Fibroblast of upper back skin (primary cell): ENCODE data around the gene GTPBP1.

Experiments used
- DNase-seq: peaks from one replicate; pipeline ENCODE4 v3.0.0-alpha.2; 2013

The GTPBP1 gene

DNA sequence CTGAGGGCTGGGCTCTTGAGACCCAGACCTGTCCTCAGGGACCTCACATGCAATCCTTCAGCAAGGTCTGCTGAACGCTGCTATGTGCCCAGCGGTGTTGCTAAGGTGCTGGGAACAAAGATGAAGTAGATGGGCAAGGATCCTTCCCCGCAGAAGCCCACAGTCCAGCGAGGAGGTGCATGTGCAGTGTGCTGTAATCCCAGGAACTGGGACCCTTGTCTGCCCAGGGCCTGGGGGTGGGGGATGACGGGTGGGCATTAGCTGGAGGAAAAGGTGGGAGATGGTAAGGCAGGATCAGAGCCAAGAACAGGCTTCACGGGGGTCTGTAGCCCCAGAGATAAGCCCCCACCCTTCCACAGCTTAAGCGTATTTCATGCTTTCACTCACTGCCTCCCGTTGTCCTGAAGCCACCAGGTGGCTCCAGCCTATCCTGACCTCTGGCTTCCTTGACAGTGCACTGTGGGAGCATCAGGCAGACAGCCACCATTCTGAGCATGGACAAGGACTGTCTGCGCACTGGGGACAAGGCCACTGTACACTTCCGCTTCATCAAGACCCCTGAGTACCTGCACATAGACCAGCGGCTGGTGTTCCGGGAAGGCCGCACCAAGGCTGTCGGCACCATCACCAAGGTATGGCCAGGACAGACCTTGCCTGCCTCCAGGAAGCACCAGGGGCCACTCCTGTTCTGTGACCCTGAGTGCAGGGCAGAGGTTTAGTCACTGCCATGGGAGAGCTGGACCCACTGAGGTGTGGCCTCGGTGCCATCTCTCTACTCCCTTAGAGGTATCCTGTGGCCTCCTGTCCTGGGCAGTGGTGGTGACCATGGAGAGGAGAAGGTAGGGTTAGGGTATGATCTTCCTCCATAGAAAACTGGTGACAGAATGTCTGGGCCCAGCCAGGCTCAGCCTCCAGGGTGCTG lies 22.0 kb downstream of the GTPBP1 start:
- DNase-seq: no peak

DNA sequence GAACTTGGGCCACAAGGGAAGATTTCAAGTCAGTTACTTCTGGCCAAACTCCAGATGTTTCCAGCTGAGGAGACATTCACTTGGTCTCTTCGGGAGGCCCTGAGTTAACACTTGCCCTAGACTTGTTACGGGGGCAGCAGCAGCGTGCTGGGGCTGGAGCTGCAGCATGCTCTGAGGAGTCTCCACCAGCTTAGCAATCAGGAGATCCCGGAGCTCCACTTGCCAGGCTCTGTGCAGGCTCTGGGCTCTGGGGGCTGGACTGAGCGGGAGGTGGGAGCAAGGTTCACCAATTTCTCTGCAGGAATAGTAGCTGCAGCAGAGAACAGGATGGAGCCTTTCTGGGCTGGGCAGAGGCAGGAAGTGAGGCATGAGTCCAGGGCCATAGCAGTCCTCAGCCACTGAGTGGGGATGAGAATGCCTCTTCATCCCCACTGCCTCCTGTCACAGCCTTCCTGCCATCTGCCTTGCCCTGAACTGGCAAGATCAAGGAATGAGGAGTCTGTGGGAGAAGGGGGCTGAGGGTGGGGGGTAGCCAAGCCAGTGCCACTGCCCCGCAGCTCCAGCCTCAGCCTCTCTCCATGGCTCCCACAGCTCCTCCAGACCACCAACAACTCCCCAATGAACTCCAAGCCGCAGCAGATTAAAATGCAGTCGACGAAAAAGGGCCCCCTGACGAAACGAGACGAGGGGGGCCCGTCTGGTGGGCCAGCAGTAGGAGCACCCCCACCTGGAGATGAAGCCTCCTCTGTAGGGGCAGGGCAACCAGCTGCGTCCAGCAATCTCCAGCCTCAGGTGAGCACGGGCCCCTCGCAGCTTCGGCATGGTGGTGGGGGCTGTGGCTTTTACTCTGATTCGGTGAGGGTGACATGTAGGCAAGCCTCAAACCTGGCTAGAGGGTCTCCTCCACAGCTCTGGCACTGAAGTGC lies 23.4 kb downstream of the GTPBP1 start:
- DNase-seq: no peak

DNA sequence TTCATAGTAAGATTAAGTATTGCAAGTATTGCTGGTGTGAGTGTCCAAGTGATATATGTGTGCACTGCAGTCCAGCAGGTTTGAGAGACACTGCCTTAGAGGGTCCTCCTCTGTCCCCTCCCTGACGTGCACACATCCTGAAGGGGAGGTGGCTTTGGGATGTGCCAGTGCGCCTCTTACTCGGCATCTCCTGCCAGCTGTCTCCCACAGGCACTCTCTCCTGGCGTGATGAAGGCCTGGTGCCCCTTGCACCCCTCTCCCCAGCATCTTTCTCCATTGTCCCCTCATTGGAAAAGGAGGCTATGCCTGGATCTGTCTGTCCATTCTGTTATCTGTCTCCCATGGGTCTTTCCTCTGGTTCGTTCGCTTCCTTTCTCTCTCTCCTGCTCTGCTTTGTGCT lies 24.2 kb downstream of the GTPBP1 start:
- DNase-seq: no peak

DNA sequence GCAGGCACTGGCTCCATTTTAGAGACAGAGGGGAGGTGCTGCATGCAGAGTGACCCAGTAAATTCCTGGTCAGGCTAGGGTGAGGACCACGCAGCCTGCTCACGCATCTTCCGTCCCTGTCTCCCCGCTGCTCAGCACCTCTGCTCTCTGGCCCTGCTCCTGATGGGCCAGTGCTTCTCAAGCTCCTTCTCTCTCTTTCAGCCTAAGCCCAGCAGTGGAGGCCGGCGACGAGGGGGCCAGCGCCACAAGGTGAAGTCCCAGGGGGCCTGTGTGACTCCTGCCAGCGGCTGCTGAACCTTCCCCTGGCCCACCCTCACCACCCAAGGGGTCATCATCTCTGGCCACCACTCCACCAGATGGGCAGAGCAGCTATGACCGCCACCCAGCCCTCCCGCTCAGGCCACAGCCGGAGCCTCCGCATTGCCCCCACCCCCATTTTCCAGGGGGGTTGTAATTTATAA lies 24.7 kb downstream of the GTPBP1 start:
- DNase-seq: no peak

DNA sequence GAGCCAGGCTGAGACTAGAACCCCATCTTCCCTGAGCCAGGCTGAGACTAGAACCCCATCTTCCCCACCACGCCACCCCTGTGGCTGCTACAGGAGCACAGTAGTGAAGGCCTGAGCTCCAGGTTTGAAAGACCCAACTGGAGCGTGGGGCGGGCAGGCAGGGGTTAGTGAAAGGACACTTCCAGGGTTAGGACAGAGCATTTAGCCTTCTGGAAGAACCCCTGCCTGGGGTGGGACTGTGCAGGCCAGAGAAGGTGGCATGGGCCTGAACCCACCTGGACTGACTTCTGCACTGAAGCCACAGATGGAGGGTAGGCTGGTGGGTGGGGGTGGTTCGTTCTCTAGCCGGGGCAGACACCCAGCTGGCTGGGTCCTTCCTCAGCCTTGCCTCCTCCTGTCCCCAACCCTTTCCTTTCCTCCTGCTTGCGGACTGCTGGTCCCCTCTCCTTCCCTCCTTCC lies 26.0 kb downstream of the GTPBP1 start:
- DNase-seq: no peak

DNA sequence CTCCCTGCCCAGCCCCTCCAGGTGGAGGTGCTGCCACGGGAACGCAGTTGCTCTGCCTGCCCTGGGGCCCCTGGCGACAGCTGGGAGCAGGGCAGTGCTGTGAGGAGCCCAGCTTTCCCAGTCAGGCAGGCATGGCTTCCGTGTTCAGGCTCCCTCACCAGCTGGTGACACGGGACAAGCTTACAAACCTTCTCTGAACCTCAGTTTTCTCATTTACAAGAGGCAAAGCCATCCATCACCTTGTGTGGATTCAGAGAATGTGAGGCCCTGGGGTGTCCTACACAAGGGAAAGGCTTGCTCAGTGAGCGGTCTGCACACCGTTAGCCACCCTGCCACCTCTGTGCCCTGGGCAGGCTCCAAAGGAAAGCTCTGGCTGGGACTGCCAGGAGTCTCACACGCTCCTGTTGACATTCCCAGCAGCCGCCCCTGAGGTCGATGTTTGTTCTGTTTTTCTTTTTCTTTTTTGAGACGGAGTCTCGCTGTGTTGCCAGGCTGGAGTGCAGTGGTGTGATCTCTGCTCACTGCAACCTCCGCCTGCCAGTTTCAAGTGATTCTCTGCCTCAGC lies 26.6 kb downstream of the GTPBP1 start:
- no peak for DNase-seq

DNA sequence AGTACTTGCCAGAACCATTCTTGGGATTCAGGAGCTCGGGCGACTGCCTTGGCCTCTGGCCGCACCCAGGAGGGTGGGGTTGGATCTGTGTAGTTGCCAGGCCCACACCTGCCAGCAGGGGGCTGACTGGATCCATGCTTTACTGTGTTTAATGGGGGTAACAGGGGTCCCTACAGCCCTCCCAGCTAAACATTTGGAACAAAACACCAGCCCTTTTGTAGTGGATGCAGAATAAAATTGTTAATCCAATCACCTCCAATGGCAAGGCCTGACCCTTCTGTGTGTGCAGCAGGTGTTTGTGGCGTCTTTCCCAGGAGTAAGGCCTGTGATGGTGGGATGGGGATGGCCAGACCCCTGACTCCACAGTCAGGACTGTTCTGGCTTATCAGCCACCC lies 27.6 kb downstream of the GTPBP1 start:
- DNase-seq: no peak

DNA sequence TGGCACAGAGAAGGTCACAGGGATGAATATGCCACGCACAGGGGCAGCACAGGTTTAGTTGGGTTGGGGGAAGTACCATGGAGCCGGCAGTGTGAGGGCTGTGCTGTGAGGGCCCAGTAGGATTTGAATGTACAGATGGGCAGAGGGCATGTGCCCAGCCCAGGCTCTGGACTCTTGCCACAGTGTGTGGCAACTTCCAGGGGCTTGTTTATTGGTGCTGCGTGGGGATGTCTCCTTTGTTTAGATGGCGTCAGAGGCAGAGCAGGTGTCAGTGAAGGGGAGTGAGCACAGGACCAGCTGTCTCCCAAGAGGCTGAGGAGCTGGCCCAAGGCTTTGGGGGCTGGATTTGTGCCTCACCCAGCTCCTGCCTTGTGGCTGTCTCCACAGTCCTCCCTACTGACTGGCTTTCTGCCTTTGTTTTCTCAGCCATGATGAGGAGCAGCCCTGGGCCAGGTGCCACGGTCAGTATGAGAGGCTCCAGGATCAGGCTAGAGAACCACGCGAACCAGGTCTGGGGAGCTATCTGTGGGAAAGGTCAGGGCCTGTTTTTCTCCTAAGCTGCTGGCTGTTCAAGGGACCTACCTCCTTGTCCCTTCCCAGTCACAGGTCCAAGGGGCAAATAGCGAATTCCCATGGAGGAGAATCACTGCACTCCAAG lies 28.1 kb downstream of the GTPBP1 start:
- no peak for DNase-seq

DNA sequence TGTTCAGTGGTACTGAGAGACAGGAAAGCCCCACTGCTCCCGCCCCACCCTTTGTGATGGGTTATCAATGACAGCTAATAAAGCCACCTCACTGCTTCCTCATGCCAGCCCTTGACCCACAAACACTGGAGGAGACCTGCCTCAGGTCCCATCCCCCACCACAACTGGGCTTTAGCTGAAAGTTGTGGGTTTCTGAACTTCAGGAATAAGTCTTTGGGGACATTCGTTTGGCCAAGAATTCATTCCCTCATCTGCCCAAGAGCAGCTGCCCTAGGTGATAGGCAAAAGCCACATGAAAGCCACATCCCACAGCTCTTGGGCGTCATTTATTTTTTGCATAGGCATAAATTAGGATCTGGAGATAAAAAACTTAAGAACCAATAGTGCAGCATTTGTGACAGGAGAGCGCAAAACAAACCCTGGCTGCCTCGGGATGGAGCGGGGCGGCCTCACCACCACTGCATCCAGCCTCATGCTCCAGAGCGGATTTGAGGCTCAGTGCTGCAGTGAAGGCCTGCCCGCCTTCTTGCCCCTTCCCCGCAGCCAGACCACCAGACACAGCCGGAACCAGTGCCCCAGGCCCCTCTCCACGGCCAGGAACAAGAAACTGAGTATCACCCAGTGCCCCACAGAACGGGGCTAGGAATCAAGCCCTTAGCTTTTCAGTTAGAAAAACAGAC lies 28.8 kb downstream of the GTPBP1 start:
- no peak for DNase-seq

DNA sequence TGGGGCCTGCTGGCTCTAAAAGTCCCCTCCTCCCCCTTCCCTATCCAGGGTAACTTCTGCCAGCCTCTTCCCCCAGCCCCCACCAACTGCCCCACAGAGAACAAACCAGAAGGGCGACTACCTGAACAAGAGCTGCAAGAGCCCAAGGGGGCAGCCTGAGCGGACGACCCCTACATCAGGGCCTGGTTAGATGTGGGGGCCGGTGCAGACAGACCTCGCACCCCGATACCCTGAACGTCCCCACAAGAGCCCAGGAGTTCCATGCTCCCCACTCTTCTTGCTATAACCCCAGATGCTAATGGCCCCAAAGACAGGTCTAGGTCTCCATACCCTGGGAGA lies 29.4 kb downstream of the GTPBP1 start:
- DNase-seq: no peak

DNA sequence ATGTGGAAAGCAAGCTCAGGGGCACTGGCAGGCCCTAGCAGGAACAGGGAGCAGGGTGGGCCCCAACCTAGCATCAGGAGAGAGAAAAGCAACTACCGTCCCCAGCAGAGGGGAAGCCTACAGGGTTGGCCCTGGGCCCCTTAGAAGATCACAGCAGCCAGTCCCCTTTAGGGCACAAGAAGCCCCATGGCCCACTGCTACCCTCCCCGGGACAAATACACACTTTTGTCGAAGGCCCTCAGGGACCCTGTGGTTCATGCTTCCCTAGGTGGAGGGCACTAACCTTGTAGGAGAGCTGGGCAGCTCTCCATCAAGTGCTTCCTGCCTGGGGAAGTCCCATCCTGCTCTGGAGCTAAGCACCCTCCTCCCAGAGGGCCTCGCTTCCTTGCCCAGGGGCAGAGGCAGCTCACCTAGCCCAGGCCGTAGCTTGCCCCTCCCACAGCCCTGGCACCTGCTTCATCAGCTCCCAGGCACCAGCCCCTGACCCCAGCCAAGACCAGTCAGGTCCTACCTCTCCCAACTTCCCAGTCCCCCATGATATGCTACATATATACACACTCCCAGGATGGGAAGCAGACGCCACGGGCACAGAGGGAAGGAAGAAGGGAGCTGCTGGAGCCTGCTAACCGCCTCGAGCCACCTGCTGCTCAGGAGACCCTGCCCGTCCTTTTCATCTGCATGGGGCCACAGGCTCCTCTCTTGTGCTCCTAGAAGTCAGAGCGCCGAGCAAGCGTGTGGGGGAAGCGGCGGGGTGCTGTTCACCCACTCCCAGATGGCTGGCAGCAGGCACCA lies 29.9 kb downstream of the GTPBP1 start:
- DNase-seq: no peak

DNA sequence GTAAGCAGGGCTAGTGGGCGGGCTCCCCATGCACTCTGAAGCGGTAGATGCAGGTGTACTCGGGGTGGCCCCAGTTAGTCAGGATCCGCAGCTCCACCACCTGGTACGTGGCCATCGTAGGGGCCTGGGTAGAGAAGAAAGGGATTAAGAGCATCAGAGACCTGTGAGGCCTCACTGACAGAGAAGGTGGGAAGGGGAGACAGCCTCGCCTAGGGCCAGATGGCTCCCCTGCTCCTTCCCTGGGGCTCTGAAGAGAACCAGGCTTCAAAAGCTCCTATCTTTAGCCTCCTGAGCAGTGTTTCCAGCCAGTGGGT lies 30.5 kb downstream of the GTPBP1 start:
- DNase-seq: no peak

DNA sequence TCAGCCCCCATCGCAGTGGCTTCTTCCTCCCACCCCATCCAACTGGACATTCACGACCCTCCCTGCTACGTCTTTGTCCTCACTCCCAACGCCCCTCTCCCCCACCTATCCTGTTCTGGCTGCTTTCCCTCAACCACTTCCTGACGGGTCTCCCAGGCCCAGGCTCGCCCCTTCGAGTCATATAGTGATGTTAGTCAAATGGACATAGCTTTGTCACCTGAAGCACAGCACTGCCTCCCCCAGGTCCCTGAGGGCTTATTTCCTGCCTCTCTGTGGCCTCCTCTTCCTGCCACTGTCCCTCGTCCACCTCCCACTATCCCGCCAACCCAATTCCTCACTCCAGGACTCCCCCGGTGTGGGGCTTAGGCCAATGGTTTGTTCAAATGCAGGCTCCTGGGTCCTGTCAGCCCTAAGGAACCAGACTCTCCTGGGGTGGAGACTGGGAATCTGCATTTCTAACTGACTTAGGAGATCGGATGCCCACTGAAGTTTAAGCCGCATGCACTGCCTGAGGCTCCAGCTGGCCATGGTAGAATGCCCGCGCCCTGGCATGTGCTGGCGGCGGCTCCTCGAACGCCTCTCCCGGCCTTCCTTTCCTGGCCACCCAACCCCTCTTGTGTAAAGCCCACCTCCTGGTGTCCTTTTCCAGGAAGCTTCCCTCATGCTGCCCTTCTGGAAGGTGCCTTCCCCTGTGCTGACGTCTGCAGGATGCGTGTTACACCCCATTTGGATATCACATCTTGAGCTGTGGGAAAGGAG lies 31.7 kb downstream of the GTPBP1 start:
- peak; percentile 33 for DNase-seq

DNA sequence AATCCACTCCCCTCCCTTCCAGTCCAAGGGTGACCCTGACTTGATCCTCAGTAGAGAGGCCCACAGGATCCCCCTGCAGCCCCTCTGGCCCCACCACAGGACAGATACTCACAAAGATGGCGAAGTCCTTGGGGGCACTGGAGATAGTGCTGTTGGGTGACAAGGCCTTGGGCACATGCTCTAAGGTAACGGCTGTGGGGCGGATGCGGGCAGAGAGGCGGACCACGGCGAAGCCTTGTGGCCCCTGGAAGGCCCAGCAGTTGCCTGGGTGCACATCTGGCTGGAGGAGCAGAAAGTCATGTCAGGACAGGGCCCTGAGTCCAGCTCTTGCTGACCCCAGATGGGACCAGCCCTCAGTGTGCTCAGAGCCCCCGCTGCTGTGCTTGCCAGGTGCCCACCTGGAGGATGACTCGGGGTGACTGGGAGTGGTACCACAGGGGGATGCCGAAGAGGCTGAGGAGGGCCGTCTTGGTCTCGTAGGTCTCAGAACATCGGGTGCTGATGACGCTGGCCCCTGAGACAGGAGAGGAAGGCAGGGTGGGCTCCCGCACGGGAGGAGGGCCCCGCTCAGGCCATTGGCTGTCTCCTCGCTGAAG lies 32.8 kb downstream of the GTPBP1 start:
- DNase-seq: no peak

DNA sequence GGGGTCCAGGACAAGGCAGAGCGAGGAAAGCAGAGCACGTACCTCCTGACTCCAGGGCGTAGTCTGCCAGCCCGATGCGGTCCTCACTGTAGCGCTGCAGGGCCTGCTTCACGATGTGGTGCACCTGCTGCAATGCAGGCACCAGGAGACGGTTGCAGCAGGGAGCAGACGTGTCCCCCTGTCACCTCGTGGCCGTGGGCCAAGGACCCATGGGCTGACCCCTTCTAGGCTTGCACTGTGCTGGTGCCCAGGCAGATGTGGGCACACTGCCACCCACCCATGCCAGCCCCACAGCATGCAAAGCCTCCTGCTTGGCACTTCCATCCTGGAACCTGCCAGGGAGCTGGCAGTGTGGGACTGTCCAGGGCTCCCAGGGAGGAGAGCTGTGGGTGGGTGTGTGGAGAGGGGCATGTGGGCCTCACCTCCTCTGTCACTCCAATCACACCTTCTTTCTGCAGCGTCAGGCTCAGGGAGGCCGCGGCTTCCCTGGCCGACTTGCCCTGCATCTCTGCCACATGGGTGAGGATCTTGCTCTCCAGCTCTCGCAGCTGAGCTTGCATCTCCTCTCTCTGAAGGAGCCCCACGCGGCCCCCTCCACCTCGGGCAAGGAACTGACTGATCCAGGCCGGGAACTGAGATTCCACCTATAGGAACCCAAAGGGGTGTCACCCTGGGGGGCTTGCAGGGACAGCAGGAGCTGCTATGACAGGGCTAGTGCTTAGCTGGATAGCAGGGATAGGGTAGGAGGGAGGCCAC lies 33.7 kb downstream of the GTPBP1 start:
- DNase-seq: no peak

DNA sequence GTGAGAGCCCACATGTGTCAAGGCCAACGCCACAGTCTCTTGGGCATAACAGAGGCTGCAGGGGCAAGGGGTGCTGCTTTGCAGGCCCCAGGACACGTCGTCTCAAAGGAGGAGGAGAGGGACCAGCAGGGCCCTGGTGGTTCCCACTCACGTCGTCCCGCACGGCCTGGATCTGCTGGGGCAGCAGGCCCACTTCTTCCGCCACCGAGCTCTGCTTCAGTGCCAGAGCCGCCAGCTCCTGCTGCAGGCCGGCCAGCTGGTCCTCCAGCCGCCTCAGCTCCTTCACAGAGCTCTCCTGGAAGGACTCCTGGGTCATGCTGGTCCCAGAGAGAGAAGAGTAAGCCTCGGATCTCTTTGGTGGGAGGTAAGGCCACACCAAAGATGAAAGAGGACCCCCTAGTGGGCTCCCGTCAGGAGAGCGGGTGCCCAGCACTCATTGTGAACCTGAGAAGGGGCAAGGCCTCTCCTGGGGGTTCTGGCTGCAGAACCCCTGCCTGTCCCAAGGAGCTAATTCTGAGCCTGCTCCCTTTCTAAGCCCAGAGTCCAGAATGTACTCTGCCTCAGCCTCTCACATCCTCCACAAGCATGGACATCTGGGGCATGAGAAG lies 34.5 kb downstream of the GTPBP1 start:
- no peak for DNase-seq

DNA sequence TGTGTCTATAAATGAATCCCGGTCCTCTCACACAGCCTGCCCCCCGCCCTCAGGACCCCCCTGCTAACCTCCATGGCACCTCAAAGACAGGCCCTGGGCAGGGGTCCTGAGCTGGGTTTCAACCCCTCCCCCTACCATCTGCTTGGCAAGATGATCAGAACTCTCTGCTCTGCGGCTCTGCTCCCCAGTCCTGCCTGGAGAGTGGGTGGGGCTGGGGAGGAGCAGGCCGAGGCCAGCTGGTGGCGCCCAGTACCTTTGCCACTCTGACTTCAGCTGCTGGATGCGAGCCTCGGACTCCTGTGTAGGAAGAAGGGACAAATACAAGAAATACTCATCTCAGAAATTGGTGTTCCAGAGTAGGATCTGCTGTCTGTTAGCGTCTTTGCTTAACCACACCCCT lies 35.0 kb downstream of the GTPBP1 start:
- no peak for DNase-seq

DNA sequence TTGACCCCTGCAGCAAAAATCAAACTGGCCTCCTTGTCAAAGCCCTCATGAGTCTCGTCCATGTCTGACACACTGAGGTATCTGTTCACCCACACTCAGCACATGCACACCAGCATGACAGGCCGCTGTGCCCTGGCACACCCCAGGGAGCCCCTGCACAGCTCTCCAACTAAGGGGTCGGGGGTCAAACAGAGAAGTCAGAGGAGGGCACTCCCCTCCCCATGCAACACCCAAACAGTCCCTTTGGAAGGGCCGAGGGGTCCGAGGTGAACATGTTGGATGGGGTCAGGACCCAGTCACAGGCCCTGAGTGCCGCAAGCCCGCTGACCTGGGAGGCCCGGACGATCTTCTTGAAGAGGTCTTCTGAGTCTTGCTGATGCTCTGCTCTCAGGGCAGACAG lies 35.4 kb downstream of the GTPBP1 start:
- no peak for DNase-seq

DNA sequence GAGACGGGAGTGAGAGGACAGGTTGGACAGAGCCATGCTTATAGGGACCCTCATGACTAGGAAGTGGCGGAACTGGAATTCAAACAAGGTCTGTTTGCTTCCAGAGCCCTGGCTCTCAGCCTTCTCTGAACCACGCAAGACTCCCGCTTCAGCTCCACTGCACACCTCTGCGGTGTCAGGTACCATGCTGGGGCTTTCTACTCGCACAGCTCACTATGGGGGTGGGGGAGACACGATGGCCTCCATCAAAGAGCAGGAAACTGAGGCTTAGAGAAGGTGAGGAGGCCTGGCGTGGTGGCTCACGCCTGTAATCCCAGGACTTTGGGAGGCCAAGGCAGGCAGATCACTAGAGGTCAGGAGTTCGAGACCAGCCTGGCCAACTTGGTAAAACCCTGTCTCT lies 35.8 kb downstream of the GTPBP1 start:
- DNase-seq: no peak
